ENCODE data around the gene ZNF460. TPM values are rescaled to one million over a fixed set of nuclear protein-coding genes. Genes with fewer than 3 reads are reported as not detected.

Gene ZNF460
- total and polyA plus RNA-seq, 2 donors (not counting 1 experiment from before 2014, with no cell fraction given), result 13.1 to 78.1 TPM

DNA sequence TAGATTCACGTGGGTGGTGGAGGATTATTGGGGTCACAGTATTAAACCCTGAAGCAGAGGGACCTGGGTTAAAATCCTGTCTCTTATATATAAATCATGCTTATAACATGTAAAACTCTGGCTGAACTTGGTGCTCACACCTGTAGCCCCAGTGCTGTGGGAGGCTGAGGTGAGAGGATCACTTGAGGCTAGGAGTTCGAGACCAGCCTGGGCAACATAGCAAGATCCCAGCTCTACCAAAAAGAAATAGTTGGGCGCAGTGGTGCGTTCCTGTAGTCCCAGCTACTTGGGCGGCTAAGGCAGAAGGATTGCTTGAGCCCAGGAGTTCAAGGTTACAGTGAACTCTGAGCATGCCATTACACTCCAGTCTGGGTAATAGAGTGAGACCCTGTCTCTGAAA lies 37.5 kb upstream of the ZNF460 start:
- peaks cover 6% of the 10 kb centered on the region for H3K4me1 ChIP-seq (ENCODE audit: control insufficient read depth, extremely low read depth, insufficient read depth, low read length)
- DNase-seq (ENCODE audit: low read depth in 2 of 2), result no peak
- no peak overlapping the region for H3K27ac ChIP-seq (ENCODE audit: insufficient read depth, low read length)
- no peaks in the 10 kb centered on the region for H3K9me3 ChIP-seq (ENCODE audit: control insufficient read depth, insufficient read depth, low read depth, low read length)
- no peak overlapping the region for H3K4me2 ChIP-seq (ENCODE audit: extremely low read depth, insufficient read depth, low read length)
- no peak overlapping the region for H2AFZ ChIP-seq (ENCODE audit: low read length)
- H4K20me1 ChIP-seq (ENCODE audit: control insufficient read depth, extremely low read depth, insufficient read depth, low read length), result no peaks in the 10 kb centered on the region
- no peak overlapping the region for H3K4me3 ChIP-seq (replicated peaks in 1 of 4; ENCODE audit: control extremely low read depth in 1 of 4, insufficient read depth in 1 of 4, low read depth in 3 of 4, low read length in 4 of 4)
- peaks cover 35% of the 10 kb centered on the region for H3K79me2 ChIP-seq (ENCODE audit: control insufficient read depth, insufficient read depth, low read length)
- H3K36me3 ChIP-seq (ENCODE audit: control insufficient read depth, insufficient read depth, low read length), result peaks cover 11% of the 10 kb centered on the region
- no peaks in the 10 kb centered on the region for H3K27me3 ChIP-seq (ENCODE audit: control insufficient read depth, insufficient read depth, low read length)
- no peak overlapping the region for H3K9ac ChIP-seq (ENCODE audit: insufficient read depth, low read length)
- no peak for TF ChIP-seq EZH2 (IDR thresholded peaks at IDR 0.05; ENCODE audit: low read length, missing control alignments)
- TF ChIP-seq CTCF (conservative IDR thresholded peaks at IDR 0.05 in 1 of 2, IDR thresholded peaks at IDR 0.05 in 1 of 2; ENCODE audit: low read depth in 1 of 2, low read length in 2 of 2), result no peak

GRCh38 chr19:57244513-57244912 lies 35.8 kb upstream of the ZNF460 start:
- Histone ChIP-seq H3K79me2 (ENCODE audit: control insufficient read depth, insufficient read depth, low read length) (peaks cover 35% of the 10 kb centered on the region), H4K20me1 (ENCODE audit: control insufficient read depth, extremely low read depth, insufficient read depth, low read length) (no peaks in the 10 kb centered on the region)

DNA sequence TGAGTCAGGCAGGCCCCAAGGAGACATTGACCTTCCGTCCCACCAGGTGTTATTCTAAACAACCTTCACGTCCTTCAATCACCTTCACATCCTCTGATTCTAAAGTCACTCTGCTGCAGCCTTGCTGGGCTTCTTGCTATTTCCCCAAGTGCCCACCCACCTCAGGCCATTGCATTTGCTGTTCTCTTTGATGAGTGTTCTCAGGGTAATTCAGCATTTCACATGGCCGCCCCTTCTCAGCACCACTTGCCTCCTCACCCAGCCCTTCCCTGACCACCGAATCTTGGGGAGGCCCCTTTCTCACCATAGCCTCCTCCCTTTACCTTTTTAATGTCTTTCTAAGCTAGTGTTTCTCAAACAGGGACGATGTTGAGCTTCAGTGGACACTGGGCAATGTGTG lies 35.2 kb upstream of the ZNF460 start:
- Histone ChIP-seq H3K79me2 (ENCODE audit: control insufficient read depth, insufficient read depth, low read length) (peaks cover 35% of the 10 kb centered on the region), H3K27ac (ENCODE audit: insufficient read depth, low read length) (no peak overlapping the region), H3K9ac (ENCODE audit: insufficient read depth, low read length) (no peak overlapping the region), H3K36me3 (ENCODE audit: control insufficient read depth, insufficient read depth, low read length) (peaks cover 12% of the 10 kb centered on the region), H3K27me3 (ENCODE audit: control insufficient read depth, insufficient read depth, low read length) (no peaks in the 10 kb centered on the region), H3K4me2 (ENCODE audit: extremely low read depth, insufficient read depth, low read length) (no peak overlapping the region), H3K4me3 (replicated peaks in 1 of 4; ENCODE audit: control extremely low read depth in 1 of 4, insufficient read depth in 1 of 4, low read depth in 3 of 4, low read length in 4 of 4) (no peak overlapping the region), H4K20me1 (ENCODE audit: control insufficient read depth, extremely low read depth, insufficient read depth, low read length) (no peaks in the 10 kb centered on the region), H3K4me1 (ENCODE audit: control insufficient read depth, extremely low read depth, insufficient read depth, low read length) (peaks cover 8% of the 10 kb centered on the region), H2AFZ (ENCODE audit: low read length) (no peak overlapping the region), H3K9me3 (ENCODE audit: control insufficient read depth, insufficient read depth, low read depth, low read length) (no peaks in the 10 kb centered on the region)
- no peak for DNase-seq (ENCODE audit: low read depth in 2 of 2)
- TF ChIP-seq EZH2 (IDR thresholded peaks at IDR 0.05; ENCODE audit: low read length, missing control alignments) (no peak), CTCF (conservative IDR thresholded peaks at IDR 0.05 in 1 of 2, IDR thresholded peaks at IDR 0.05 in 1 of 2; ENCODE audit: low read depth in 1 of 2, low read length in 2 of 2) (no peak)

More at GRCh38 chr19:57244513-57244912, 35.8 kb upstream of the ZNF460 start:
- Histone ChIP-seq H3K4me2 (ENCODE audit: extremely low read depth, insufficient read depth, low read length) (no peak overlapping the region), H3K27me3 (ENCODE audit: control insufficient read depth, insufficient read depth, low read length) (no peaks in the 10 kb centered on the region), H3K36me3 (ENCODE audit: control insufficient read depth, insufficient read depth, low read length) (peaks cover 12% of the 10 kb centered on the region), H3K9me3 (ENCODE audit: control insufficient read depth, insufficient read depth, low read depth, low read length) (no peaks in the 10 kb centered on the region), H3K27ac (ENCODE audit: insufficient read depth, low read length) (no peak overlapping the region), H3K9ac (ENCODE audit: insufficient read depth, low read length) (no peak overlapping the region), H3K4me1 (ENCODE audit: control insufficient read depth, extremely low read depth, insufficient read depth, low read length) (peaks cover 8% of the 10 kb centered on the region), H2AFZ (ENCODE audit: low read length) (no peak overlapping the region), H3K4me3 (replicated peaks in 1 of 4; ENCODE audit: control extremely low read depth in 1 of 4, insufficient read depth in 1 of 4, low read depth in 3 of 4, low read length in 4 of 4) (no peak overlapping the region)
- no peak for TF ChIP-seq CTCF (conservative IDR thresholded peaks at IDR 0.05 in 1 of 2, IDR thresholded peaks at IDR 0.05 in 1 of 2; ENCODE audit: low read depth in 1 of 2, low read length in 2 of 2)
- no peak for TF ChIP-seq EZH2 (IDR thresholded peaks at IDR 0.05; ENCODE audit: low read length, missing control alignments)
- no peak for DNase-seq (ENCODE audit: low read depth in 2 of 2)

Measured in fibroblast of lung (primary cell).